NB4 (cell line): ENCODE measurements around the gene TPM2.

Experiments
- CTCF ChIP-seq: IDR thresholded peaks from one replicate; pipeline ENCODE4 v1.5.1; 2012; ENCODE audit warnings: low read depth, low read length
- MYC ChIP-seq: IDR thresholded peaks from 2 replicates; pipeline ENCODE4 v1.6.1; 2011; ENCODE audit warnings: low read depth, low read length
- POLR2A ChIP-seq: IDR thresholded peaks from 2 replicates; pipeline ENCODE4 v1.6.1; 2011; ENCODE audit warnings: mild to moderate bottlenecking; ENCODE audit not compliant: insufficient read length; ENCODE audit errors: extremely low read depth
- TF ChIP-seq, protein P1 (sequence below): IDR thresholded peaks from 2 replicates; pipeline ENCODE4 v1.6.1; 2011; ENCODE audit warnings: low read depth, low read length

DNA sequence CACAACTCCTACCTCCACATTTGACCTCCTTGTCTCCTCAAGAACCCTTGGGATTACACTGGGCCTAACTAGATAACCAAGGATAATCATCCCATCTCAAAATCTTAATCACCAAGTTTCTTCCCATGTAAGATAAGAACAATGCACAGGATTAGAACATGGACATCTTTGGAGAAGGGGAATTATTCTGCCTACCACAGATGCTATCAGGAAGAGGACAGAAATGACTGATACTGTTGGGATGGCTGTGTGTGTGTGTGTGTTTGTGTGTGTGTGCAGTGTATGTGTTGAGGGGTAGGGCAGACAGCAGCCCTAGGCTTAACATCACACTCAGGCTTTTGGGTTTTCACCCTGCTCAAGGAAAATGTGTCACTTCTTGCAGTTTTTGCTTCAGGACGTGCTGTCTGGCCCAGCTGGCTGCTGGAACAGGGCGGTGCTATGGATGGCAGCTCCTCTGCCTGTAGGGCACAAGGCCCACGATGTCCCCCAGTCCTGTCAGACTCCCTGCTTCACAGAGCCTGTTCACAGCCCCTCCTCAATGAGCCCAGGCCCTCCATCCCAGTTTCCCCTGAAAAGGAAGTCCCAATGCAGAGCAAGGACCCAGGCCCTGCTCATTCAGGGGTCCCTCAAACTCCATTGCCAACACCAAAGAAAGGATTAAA is 8.3 kb downstream of the TPM2 start:
- no peak for TF ChIP-seq POLR2A
- no peak for TF ChIP-seq CTCF
- TF ChIP-seq, protein P1, sequence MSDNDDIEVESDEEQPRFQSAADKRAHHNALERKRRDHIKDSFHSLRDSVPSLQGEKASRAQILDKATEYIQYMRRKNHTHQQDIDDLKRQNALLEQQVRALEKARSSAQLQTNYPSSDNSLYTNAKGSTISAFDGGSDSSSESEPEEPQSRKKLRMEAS = no peak
- no peak for TF ChIP-seq MYC
